GM19467 (cell line): Measurements from ENCODE around the gene TNXB.
"Not testable (repeated sequence)": the region's sequence is repeated elsewhere in the genome, so short reads cannot be mapped to it uniquely, and the experiment has no call there.

Experiments used
- ATAC-seq: cut with Tn5 transposase; IDR thresholded peaks from one replicate; pipeline ENCODE4 v1.9.1; 2021; ENCODE audit warnings: mild to moderate bottlenecking, moderate library complexity; ENCODE audit not compliant: unreplicated experiment

Gene TNXB

GRCh38 chr6:32067521-32067920 is 41.6 kb downstream of the TNXB start:
- ATAC-seq = not testable (repeated sequence)

DNA sequence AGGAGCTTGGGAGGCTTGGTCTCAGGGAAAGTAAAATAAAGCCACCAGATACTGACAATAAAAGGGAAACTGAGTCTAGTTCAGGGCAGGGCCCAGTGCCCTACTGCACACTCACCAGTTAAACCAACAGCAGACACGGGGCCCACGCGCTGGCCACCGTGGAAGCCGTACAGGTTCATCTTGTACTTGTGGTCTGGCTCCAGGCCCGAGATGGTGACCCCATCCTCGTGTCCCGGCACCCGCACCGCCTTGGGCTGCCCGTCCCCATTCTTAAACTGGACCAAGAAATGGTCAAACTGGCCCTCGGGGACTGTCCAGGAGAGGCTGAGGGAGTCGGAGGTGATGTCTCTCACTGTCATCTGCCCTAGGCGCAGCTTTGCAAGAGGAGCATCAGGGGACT is 44.4 kb downstream of the TNXB start:
- no peak for ATAC-seq

DNA sequence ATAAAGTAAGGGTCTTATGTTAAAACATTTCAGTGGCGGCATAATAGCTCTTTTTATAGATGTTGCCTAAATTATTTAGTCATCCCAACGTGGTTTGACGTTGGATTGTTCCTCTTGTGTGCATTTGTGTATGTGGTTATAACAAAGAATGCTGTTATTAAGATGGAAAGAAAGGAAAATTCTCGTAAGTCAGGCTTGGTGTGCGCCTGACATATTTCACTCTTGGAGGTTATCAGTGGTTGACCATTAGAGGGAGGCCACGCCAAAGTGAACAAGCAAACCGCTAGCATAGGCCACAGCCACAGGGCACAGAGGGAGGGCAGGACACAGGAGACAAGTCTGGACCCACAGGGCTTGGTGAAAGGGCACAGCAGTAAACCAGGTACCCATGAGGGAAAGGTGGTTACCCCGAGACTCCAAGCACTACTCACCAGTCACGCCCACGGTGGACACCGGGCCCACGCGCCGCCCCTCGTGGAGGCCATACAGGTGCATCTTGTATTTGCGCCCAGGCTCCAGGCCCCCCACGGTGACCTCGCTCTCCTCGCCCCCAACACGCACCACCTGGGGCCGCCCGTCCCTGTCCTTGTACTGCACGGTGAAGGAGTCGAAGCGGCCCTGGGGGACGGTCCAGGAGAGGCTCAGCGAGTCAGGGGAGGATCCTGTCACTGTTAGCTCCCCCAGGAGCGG is 48.0 kb downstream of the TNXB start:
- ATAC-seq = no peak

DNA sequence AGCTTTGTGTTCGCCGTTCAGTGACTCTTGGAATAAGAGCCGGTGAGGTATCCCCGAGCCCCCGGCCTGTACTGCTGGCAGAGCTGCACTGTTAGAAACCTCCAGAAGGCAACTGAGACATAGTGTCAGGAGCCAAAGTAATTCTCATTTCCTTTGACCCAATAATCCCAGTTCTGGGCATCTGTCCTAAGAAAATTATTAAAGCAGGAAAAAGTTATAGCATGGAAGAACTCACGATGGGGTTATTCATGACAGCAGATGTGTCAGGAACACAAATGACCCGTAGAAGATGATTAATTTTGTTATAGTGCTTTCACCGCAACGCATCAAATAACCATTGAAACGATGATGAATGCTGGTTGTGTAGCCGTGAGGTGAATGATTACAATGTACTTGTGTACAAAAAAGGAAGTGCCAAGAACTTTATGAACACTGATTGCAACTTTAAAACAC is 50.6 kb downstream of the TNXB start:
- ATAC-seq = no peak

- no peak for ATAC-seq
Observed at GRCh38 chr6:32057966-32058365, 51.2 kb downstream of the TNXB start.

GRCh38 chr6:32056254-32056653 is 52.9 kb downstream of the TNXB start:
- ATAC-seq = no peak

- ATAC-seq = not testable (repeated sequence)
Observed at GRCh38 chr6:32055756-32056155, 53.4 kb downstream of the TNXB start.

DNA sequence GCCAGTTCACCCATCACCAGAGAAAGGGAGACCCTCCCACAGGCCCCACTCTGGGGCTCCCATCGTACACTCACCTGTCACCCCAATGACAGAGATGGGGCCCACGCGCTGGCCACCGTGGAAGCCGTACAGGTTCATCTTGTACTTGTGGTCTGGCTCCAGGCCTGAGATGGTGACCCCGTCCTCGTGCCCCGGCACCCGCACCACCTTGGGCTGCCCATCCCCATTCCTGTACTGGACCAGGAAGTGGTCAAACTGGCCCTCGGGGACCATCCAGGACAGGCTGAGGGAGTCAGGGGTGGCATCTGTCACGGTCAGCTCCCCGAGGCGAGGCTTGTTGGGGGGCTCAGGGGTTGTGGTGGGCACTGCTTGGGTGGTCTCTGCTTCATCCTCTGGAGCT is 55.8 kb downstream of the TNXB start:
- not testable (repeated sequence) for ATAC-seq

DNA sequence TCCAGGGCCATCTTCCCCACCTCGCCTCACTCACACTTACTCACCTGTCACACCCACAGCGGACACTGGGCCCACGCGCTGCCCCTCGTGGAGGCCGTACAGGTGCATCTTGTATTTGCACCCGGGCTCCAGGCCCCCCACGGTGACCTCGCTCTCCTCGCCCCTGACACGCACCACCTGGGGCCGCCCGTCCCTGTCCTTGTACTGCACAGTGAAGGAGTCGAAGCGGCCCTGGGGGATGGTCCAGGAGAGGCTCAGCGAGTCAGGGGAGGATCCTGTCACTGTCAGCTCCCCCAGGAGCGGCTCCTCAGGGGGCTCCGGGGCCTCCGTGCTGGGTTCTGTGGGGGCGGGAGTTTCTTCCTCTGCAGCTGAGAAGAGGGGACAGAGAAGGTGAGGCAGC is 56.5 kb downstream of the TNXB start:
- not testable (repeated sequence) for ATAC-seq

- ATAC-seq = no peak
Observed at GRCh38 chr6:32050562-32050961, 58.6 kb downstream of the TNXB start.

- not testable (repeated sequence) for ATAC-seq
Observed at GRCh38 chr6:32049736-32050135, 59.4 kb downstream of the TNXB start.

- not testable (repeated sequence) for ATAC-seq
Observed at GRCh38 chr6:32049149-32049548, 60.0 kb downstream of the TNXB start.

DNA sequence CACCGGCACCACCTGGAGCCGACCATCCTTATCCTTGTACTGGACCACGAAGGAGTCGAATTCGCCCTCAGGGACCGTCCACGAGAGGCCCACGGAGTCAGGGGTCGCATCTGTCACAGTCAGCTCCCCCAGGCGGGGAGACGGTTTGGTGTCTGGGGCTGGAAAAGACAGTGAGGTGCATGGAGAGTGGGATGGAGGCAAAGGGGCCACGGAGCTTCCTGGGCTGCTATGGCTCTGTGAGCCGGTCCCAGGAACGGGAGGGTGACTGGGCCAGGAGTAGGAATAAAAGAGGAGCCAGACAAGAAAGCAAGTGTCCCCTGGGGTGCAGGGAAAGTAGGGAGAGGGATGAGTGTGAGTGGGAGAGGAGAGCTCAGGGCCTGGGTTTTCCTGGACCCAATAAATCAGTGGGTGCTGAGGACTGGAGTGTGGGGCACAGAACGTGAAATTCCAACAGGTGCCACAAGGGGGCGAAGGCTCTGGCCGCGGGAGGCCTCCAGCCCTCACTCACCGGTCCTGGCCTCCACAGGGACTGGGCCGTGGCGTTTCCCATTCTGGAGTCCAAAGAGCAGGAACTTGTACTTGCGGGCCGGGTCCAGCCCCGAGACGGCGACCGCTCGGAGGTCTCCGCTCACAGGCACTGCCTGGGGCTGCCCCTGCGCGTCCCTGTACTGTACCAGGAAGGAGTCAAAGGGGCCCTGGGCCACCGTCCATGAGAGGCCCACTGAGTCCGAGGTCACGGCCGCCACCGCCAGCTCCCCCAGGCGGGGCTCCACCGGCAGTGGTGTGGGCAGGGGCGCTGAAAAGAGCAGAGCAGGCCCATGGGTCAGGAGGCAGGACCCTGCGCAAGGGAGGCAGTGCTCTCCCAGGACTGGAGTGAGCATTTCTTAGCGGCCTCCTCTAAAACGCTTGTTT is 61.0 kb downstream of the TNXB start:
- ATAC-seq = no peak

GRCh38 chr6:32047539-32047854 is 61.6 kb downstream of the TNXB start:
- ATAC-seq = no peak

DNA sequence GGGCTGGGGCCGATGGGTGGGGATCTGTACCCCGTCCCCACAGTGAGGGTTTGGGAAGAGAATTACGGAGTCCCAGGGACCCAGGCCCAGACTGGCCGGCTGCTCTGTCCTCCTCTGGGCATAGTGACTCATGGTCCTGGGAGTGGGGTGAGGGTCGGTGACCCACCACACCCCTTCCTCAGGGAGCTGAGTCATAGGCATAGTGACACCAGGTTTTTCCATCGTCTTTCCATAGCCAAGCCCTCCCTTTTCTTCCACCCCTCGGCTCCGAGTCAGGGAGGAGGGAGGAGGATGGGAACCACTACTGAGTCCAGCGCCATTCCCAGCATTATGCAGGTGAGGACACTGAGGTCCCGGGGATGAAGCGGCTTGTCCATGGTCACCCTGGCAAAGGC is 62.1 kb downstream of the TNXB start:
- no peak for ATAC-seq

GRCh38 chr6:32046450-32047083 is 62.6 kb downstream of the TNXB start:
- ATAC-seq = no peak

- ATAC-seq = no peak
Observed at GRCh38 chr6:32045811-32046449, 63.2 kb downstream of the TNXB start.

- not testable (repeated sequence) for ATAC-seq
Observed at GRCh38 chr6:32044916-32045315, 64.2 kb downstream of the TNXB start.

DNA sequence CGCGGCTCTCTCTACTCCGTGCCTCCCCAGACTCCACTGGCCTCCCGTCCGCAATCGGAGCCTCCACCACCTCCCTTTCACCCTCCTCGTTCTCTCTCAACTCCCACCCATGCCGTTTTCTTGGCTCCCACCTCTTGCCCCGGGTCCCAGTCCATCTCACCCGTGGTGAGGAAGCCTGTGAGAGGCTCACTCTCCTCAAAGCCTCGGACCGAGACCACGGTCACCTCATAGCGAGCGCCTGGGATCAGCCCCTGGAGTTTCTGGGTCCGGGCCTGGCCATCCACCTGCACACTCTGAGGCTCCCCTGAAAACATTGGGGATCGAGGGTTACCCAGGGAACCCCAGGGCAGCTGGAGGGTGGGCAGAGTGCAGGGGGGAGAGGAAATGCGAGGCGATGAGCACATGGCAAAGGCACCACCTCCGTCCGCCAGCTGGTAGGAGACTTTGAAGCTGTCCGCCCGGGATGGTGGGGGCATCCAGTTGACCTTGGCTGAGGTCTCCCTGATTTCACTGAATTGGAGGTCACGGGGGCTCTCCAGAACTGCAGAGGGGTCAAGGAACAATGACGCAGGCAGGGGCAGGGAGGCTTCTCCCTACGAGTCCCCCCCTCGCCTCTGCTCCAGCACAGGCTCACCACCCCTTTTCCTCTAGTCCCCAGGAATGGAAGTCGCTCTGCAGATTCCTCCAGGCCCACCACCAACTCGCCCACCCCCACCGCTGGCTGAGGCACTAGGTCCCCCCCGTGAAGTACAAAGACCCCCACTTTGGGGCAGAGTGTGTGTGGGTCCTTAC is 65.4 kb downstream of the TNXB start:
- ATAC-seq = not testable (repeated sequence)

DNA sequence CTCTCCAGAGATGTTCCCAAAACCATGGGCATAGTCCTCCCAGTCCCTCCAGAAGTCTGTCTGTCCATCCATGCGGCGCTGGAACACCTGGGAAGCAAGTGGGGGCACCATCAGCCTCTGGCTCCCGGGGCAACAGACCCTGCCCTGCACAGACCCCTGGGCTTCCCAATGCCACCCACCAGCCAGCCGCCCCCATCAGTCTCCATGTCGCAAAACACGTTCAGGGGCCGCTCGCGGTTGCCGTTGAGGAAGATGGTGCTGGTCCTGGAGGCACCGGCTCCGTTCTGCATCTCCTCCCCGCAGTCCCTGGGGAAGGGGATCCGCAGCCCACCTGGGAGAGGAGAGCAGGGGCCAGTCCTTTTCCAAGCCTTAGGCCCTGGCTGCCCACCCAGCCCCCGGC is 66.9 kb downstream of the TNXB start:
- not testable (repeated sequence) for ATAC-seq
